H1 (cell line): ENCODE results near the gene MEIS2. TPM values are rescaled to one million over a fixed set of nuclear protein-coding genes. Genes with fewer than 3 reads are reported as not detected.

Experiments used
- CTCF ChIA-PET: fragments of 300-600 bp; sonication (Branson Sonifier 250); formaldehyde crosslinking; loops from one replicate; lab custom pipeline; 2021; ENCODE audit not compliant: partially characterized antibody; lab: Charles Lee
- POLR2A ChIA-PET: fragments of 300-600 bp; sonication (Branson Sonifier 250); formaldehyde crosslinking; loops from one replicate; lab custom pipeline; 2021; ENCODE audit warnings: inconsistent platforms; ENCODE audit not compliant: partially characterized antibody; lab: Charles Lee
- DNase-seq, 2 experiments: peaks; one replicate each; pipeline versions ENCODE4 v3.0.0 to v3.0.0-alpha.2; 2010 to 2022; ENCODE audit warnings: low spot score in 2 of 2, low read depth in 1 of 2, mixed read lengths in 1 of 2
- FAIRE-seq: peaks from 2 replicates; lab custom pipeline; 2011; peaks lifted over from hg19 to GRCh38; lab: Jason Lieb, UNC
- H2AFZ ChIP-seq: 2 replicates; pipeline ENCODE4 v1.8.1; 2012; ENCODE audit warnings: low read length, inconsistent platforms
- H2AK5ac ChIP-seq: 2 replicates; pipeline ENCODE4 v1.6.1; 2013; ENCODE audit warnings: low read depth, low read length
- H2BK120ac ChIP-seq: replicated peaks from 2 replicates; pipeline ENCODE3; 2013; ENCODE audit warnings: low read depth, low read length, inconsistent platforms
- H2BK12ac ChIP-seq: 2 replicates; pipeline ENCODE4 v1.6.1; 2013; ENCODE audit warnings: low read depth, low read length
- H2BK15ac ChIP-seq: 2 replicates; pipeline ENCODE4 v1.6.1; 2013; ENCODE audit warnings: low read length
- H2BK20ac ChIP-seq: 2 replicates; pipeline ENCODE4 v1.6.1; 2013; ENCODE audit warnings: low read length
- H2BK5ac ChIP-seq: 2 replicates; pipeline ENCODE4 v1.6.1; 2013; ENCODE audit warnings: low read depth, low read length
- H3K14ac ChIP-seq: 2 replicates; pipeline ENCODE4 v1.6.1; 2013; ENCODE audit warnings: inconsistent platforms; ENCODE audit not compliant: insufficient read length
- H3K18ac ChIP-seq: 2 replicates; pipeline ENCODE4 v1.6.1; 2013; ENCODE audit warnings: low read length; ENCODE audit errors: extremely low read depth
- H3K23ac ChIP-seq: 2 replicates; pipeline ENCODE4 v1.6.1; 2013; ENCODE audit warnings: inconsistent platforms; ENCODE audit not compliant: insufficient read length
- H3K23me2 ChIP-seq: 2 replicates; pipeline ENCODE4 v1.6.1; 2013; ENCODE audit warnings: low read depth, low read length
- H3K27ac ChIP-seq: 2 replicates; pipeline ENCODE4 v1.6.1; 2011; ENCODE audit warnings: low read depth, low read length, inconsistent platforms
- H3K27me3 ChIP-seq, 4 experiments: replicated peaks in 1 of 4; 1 replicate in 1 of 4; 2 replicates in 3 of 4; pipeline versions ENCODE4 v1.6.1 to v1.8.1; 2011 to 2013; ENCODE audit warnings: low read length in 3 of 4, mild to moderate bottlenecking in 3 of 4, inconsistent platforms in 2 of 4, mixed read lengths in 2 of 4, moderate library complexity in 1 of 4; ENCODE audit not compliant: control insufficient read depth in 3 of 4, insufficient read depth in 3 of 4; ENCODE audit errors: extremely low read depth in 1 of 4
- H3K36me3 ChIP-seq, 4 experiments: 2 replicates each; pipeline versions ENCODE4 v1.6.1 to v1.8.1; 2011 to 2013; ENCODE audit warnings: mild to moderate bottlenecking in 4 of 4, low read length in 3 of 4, moderate library complexity in 2 of 4, control low read depth in 1 of 4, inconsistent platforms in 1 of 4; ENCODE audit not compliant: insufficient read depth in 4 of 4, control insufficient read depth in 2 of 4
- H3K4ac ChIP-seq: replicated peaks from 2 replicates; pipeline ENCODE3; 2013; ENCODE audit warnings: low read length, low read depth, mixed read lengths, inconsistent platforms; ENCODE audit not compliant: insufficient read length
- H3K4me1 ChIP-seq, 4 experiments: replicated peaks in 1 of 4; 1 replicate in 1 of 4; 2 replicates in 3 of 4; pipeline versions ENCODE4 v1.6.1 to v1.8.1; 2011 to 2013; ENCODE audit warnings: low read length in 3 of 4, inconsistent platforms in 2 of 4, mixed read lengths in 1 of 4; ENCODE audit not compliant: insufficient read depth in 4 of 4, control insufficient read depth in 3 of 4
- H3K4me2 ChIP-seq, 2 experiments: 2 replicates each; pipeline versions ENCODE4 v1.6.1 to v1.8.1; 2011 to 2013; ENCODE audit warnings: low read depth in 2 of 2, low read length in 2 of 2, control low read depth in 1 of 2, inconsistent platforms in 1 of 2, mild to moderate bottlenecking in 1 of 2; ENCODE audit not compliant: insufficient read depth in 1 of 2
- H3K4me3 ChIP-seq, 4 experiments: fragments of 200-600, 300-600 bp in 1 of 4; sonication (generic), shearing (Covaris generic), sonication (Bioruptor Twin) in 1 of 4; 2 replicates each; pipeline versions ENCODE4 v1.5.1 to v1.8.1; 2011 to 2016; ENCODE audit warnings: low read length in 4 of 4, low read depth in 3 of 4, control low read depth in 2 of 4, inconsistent platforms in 2 of 4, mild to moderate bottlenecking in 2 of 4, mixed read lengths in 1 of 4, moderate library complexity in 1 of 4; ENCODE audit not compliant: insufficient read depth in 2 of 4; ENCODE audit errors: extremely low read depth in 1 of 4
- H3K56ac ChIP-seq: replicated peaks from 2 replicates; pipeline ENCODE3; 2013; ENCODE audit warnings: low read depth, mild to moderate bottlenecking, mixed read lengths, low read length, inconsistent platforms; ENCODE audit not compliant: insufficient read length
- H3K79me1 ChIP-seq: 2 replicates; pipeline ENCODE4 v1.6.1; 2013; ENCODE audit warnings: low read depth, low read length, control low read depth
- H3K79me2 ChIP-seq, 2 experiments: 2 replicates each; pipeline versions ENCODE4 v1.6.1 to v1.8.1; 2012 to 2013; ENCODE audit warnings: low read length in 2 of 2, mild to moderate bottlenecking in 2 of 2, inconsistent platforms in 1 of 2; ENCODE audit not compliant: insufficient read depth in 2 of 2, control insufficient read depth in 1 of 2
- H3K9ac ChIP-seq, 4 experiments: replicated peaks in 1 of 4; 1 replicate in 1 of 4; 2 replicates in 3 of 4; pipeline versions ENCODE4 v1.6.1 to v1.8.1; 2011 to 2013; ENCODE audit warnings: low read depth in 3 of 4, low read length in 3 of 4, control low read depth in 2 of 4, mild to moderate bottlenecking in 2 of 4, moderate library complexity in 2 of 4, inconsistent platforms in 1 of 4; ENCODE audit errors: extremely low read depth in 1 of 4
- H3K9me3 ChIP-seq, 2 experiments: 2 replicates each; pipeline versions ENCODE4 v1.6.1 to v1.8.1; 2012 to 2013; ENCODE audit warnings: mild to moderate bottlenecking in 2 of 2, moderate library complexity in 2 of 2, control low read depth in 1 of 2, inconsistent platforms in 1 of 2, low read depth in 1 of 2, low read length in 1 of 2, mixed read lengths in 1 of 2; ENCODE audit not compliant: insufficient read depth in 2 of 2
- H4K20me1 ChIP-seq, 2 experiments: replicated peaks in 1 of 2; 2 replicates each; pipeline versions ENCODE3 to v1.8.1; 2011 to 2013; ENCODE audit warnings: inconsistent platforms in 2 of 2, low read length in 2 of 2, mild to moderate bottlenecking in 1 of 2; ENCODE audit not compliant: insufficient read depth in 2 of 2, control insufficient read depth in 1 of 2
- H4K5ac ChIP-seq: 2 replicates; pipeline ENCODE4 v1.6.1; 2013; ENCODE audit warnings: low read length, low read depth, mixed read lengths, inconsistent platforms; ENCODE audit not compliant: insufficient read length
- H4K8ac ChIP-seq: 2 replicates; pipeline ENCODE4 v1.8.0; 2013; ENCODE audit warnings: mild to moderate bottlenecking, moderate library complexity, low read length, inconsistent platforms; ENCODE audit not compliant: insufficient read depth; ENCODE audit errors: extremely low read depth
- H4K91ac ChIP-seq: replicated peaks from 2 replicates; pipeline ENCODE3; 2013; ENCODE audit warnings: low read length, mixed read lengths, inconsistent platforms; ENCODE audit not compliant: insufficient read length
- CEBPB ChIP-seq: IDR thresholded peaks from 2 replicates; pipeline ENCODE4 v1.6.1; 2012; ENCODE audit warnings: low read depth, low read length
- KDM1A ChIP-seq: fragments of 200-600, 300-600 bp; sonication (generic); IDR thresholded peaks from 2 replicates; pipeline ENCODE4 v1.7.1; 2016; ENCODE audit warnings: mild to moderate bottlenecking, low read length, borderline replicate concordance
- POU5F1 ChIP-seq: IDR thresholded peaks from 2 replicates; pipeline ENCODE4 v1.6.1; 2011; ENCODE audit warnings: low read depth, mild to moderate bottlenecking, low read length, moderate library complexity
- RAD21 ChIP-seq, 2 experiments: IDR thresholded peaks in 1 of 2; conservative IDR thresholded peaks in 1 of 2; 2 replicates each; pipeline ENCODE4 v1.6.1; 2011; ENCODE audit warnings: low read depth in 2 of 2, low read length in 2 of 2, improper control_type of control experiment in 1 of 2, inconsistent platforms in 1 of 2, mild to moderate bottlenecking in 1 of 2, moderate library complexity in 1 of 2
- RBBP5 ChIP-seq: IDR thresholded peaks from 2 replicates; pipeline ENCODE4 v1.7.1; 2012; ENCODE audit warnings: low read depth, mild to moderate bottlenecking, inconsistent platforms, low read length, moderate library complexity, borderline replicate concordance
- RXRA ChIP-seq: IDR thresholded peaks from 2 replicates; pipeline ENCODE4 v1.6.1; 2011; ENCODE audit warnings: low read depth, mild to moderate bottlenecking, low read length, moderate library complexity; ENCODE audit not compliant: insufficient read depth
- SAP30 ChIP-seq: fragments of 300-600 bp; sonication (generic); IDR thresholded peaks from 2 replicates; pipeline ENCODE4 v1.7.1; 2012; ENCODE audit warnings: low read length, moderate library complexity, mild to moderate bottlenecking, inconsistent platforms; ENCODE audit not compliant: insufficient read depth, insufficient replicate concordance
- SUZ12 ChIP-seq: fragments of 200-600 bp; sonication (generic); IDR thresholded peaks from 2 replicates; pipeline ENCODE4 v1.6.1; 2012; ENCODE audit warnings: mild to moderate bottlenecking, inconsistent platforms, low read length, moderate library complexity, mixed read lengths
- TAF7 ChIP-seq: optimal IDR thresholded peaks from 2 replicates; pipeline ENCODE3; 2011; ENCODE audit warnings: low read depth, mild to moderate bottlenecking, inconsistent platforms, low read length, moderate library complexity, borderline replicate concordance
- ZNF274 ChIP-seq: IDR thresholded peaks from 2 replicates; pipeline ENCODE4 v1.7.0; 2012; ENCODE audit warnings: low read length, borderline replicate concordance; ENCODE audit errors: extremely low read depth
- WGBS, 2 experiments: shearing (Covaris generic) in 1 of 2; methylation state at CpG; one replicate each; pipeline versions ENCODE4 v1.1.6 to v1.1.7; 2013 to 2015; ENCODE audit warnings: low lambda C conversion rate in 2 of 2, mixed read lengths in 2 of 2, inconsistent platforms in 1 of 2, low coverage in 1 of 2, missing lambda C conversion rate in 1 of 2; ENCODE audit not compliant: insufficient replicate concordance in 2 of 2, insufficient coverage in 1 of 2, insufficient read length in 1 of 2; ENCODE audit errors: extremely low coverage in 1 of 2, missing lambda C conversion rate in 1 of 2; 5-methylcytosine and 5-hydroxymethylcytosine counted together
- polyA plus RNA-seq, 7 experiments: library from polyadenylated mRNA; depleted of rRNA in 3 of 7; stranded (reverse) in 5 of 7; unstranded in 2 of 7; fragments of >200 nt in 5 of 7; fragments of 200-250 nt in 2 of 7; gene quantifications; 1 replicate in 5 of 7; 2 replicates in 1 of 7; 4 replicates in 1 of 7; pipeline versions ENCODE4 v1.2.1 to v1.2.3, GENCODE V29; 2011 to 2013; ENCODE audit warnings: missing spikeins in 2 of 7, mixed read lengths in 2 of 7
- total RNA-seq: library from RNA; stranded (reverse); fragmentation: NEBNext Ultra II Directional; extraction: Animal tissue kit (Norgen Biotek cat#: 25700); gene quantifications from 2 replicates; pipeline ENCODE4 v1.2.1, GENCODE V29; 2021
- TF ChIP-seq, protein P1 (sequence below): IDR thresholded peaks from 2 replicates; pipeline ENCODE4 v1.6.1; 2012; ENCODE audit warnings: inconsistent platforms
- TF ChIP-seq, protein P2 (sequence below): IDR thresholded peaks from 2 replicates; pipeline ENCODE4 v1.6.1; 2012; ENCODE audit warnings: low read length, inconsistent platforms

MEIS2 gene
- total and polyA plus RNA-seq, 2 of the 8 experiments (the other 6 are each of a cell fraction or from before 2014, with no cell fraction given), result 0.22 to 1.2 TPM

DNA sequence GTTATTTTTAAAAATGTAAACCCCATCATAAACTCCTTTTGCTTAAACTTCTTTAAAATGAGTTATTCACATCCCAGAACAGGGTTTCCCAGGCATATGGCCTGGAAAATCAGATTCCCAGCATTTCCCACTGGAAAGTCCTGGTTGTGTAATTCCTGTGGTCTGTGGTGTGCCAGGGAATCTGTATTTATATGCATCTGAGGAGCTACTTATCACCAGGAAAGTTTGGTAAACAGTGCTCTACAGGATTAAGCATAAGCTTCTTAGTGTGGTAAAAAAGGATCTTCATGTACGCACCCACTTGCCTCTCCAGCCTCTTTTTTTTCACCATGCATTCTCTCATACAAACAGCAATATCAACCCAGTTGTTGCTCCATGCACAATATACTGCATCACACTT is 28.2 kb downstream of the MEIS2 start:
- CTCF ChIA-PET, result no interaction called here
- no peak overlapping the region for H3K23ac ChIP-seq
- no peak overlapping the region for H3K4ac ChIP-seq
- FAIRE-seq (no peak), DNase-seq (no peak)
- H2BK12ac ChIP-seq, result no peak overlapping the region
- no peak overlapping the region for H2BK20ac ChIP-seq
- H3K79me2 ChIP-seq, result no peaks in the 10 kb centered on the region
- WGBS, 2 experiments, result 100% methylated on average over 1 of the region's 1 CpG; no CpG with 5 or more reads in 1 of the 2 experiments
- no peaks in the 10 kb centered on the region for H3K79me1 ChIP-seq
- H3K27ac ChIP-seq, result no peak overlapping the region
- no peak overlapping the region for H2BK5ac ChIP-seq
- H3K36me3 ChIP-seq, result no peaks in the 10 kb centered on the region
- H3K9ac ChIP-seq, result no peak overlapping the region
- H3K56ac ChIP-seq, result no peak overlapping the region
- no peak overlapping the region for H3K4me3 ChIP-seq
- POLR2A ChIA-PET, result interaction anchor here (0.7 kb wide), 1 partner anchor 18 kb away, joined by 3 read pairs; no protein-coding TSS in a partner anchor
- no peaks in the 10 kb centered on the region for H4K20me1 ChIP-seq
- H3K23me2 ChIP-seq, result no peaks in the 10 kb centered on the region
- H2AK5ac ChIP-seq, result no peak overlapping the region
- no peak overlapping the region for H2BK120ac ChIP-seq
- H3K9me3 ChIP-seq, result no peaks in the 10 kb centered on the region
- H4K8ac ChIP-seq, result no peak overlapping the region
- H2AFZ ChIP-seq, result no peak overlapping the region
- H4K5ac ChIP-seq, result no peak overlapping the region
- H3K4me2 ChIP-seq, result no peak overlapping the region
- no peak overlapping the region for H3K14ac ChIP-seq
- no peaks in the 10 kb centered on the region for H3K27me3 ChIP-seq
- H2BK15ac ChIP-seq, result no peak overlapping the region
- H3K18ac ChIP-seq, result no peak overlapping the region
- H4K91ac ChIP-seq, result no peak overlapping the region
- no peaks in the 10 kb centered on the region for H3K4me1 ChIP-seq
- TF ChIP-seq SUZ12, result no peak
- no peak for TF ChIP-seq TAF7
- no peak for TF ChIP-seq RXRA
- TF ChIP-seq, protein P1, sequence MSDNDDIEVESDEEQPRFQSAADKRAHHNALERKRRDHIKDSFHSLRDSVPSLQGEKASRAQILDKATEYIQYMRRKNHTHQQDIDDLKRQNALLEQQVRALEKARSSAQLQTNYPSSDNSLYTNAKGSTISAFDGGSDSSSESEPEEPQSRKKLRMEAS, result no peak
- no peak for TF ChIP-seq ZNF274
- TF ChIP-seq CEBPB, result no peak
- TF ChIP-seq SAP30, result no peak
- TF ChIP-seq POU5F1, result no peak
- TF ChIP-seq, protein P2, sequence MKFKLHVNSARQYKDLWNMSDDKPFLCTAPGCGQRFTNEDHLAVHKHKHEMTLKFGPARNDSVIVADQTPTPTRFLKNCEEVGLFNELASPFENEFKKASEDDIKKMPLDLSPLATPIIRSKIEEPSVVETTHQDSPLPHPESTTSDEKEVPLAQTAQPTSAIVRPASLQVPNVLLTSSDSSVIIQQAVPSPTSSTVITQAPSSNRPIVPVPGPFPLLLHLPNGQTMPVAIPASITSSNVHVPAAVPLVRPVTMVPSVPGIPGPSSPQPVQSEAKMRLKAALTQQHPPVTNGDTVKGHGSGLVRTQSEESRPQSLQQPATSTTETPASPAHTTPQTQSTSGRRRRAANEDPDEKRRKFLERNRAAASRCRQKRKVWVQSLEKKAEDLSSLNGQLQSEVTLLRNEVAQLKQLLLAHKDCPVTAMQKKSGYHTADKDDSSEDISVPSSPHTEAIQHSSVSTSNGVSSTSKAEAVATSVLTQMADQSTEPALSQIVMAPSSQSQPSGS, result no peak
- no peak for TF ChIP-seq RBBP5
- no peak for TF ChIP-seq RAD21 (IDR thresholded peaks at IDR 0.05 in 1 of 2, conservative IDR thresholded peaks at IDR 0.05 in 1 of 2; ENCODE audit: low read depth in 2 of 2, low read length in 2 of 2)
- no peak for TF ChIP-seq KDM1A
